CD8-positive, alpha-beta memory T cell (primary cell): ENCODE data around the gene MAG. TPM values are rescaled to one million over a fixed set of nuclear protein-coding genes. Genes with fewer than 3 reads are reported as not detected.
"Not testable (repeated sequence)": the region's sequence is repeated elsewhere in the genome, so short reads cannot be mapped to it uniquely, and the experiment has no call there.

Experiments
- CTCF ChIA-PET: fragments of 350-600 bp; sonication (Branson Sonifier 250); formaldehyde crosslinking; loops from one replicate; lab custom pipeline; 2021; ENCODE audit warnings: antibody characterized with exemption; lab: Charles Lee
- POLR2A ChIA-PET: fragments of 350-600 bp; sonication (Branson Sonifier 250); formaldehyde crosslinking; loops from one replicate; lab custom pipeline; 2021; ENCODE audit warnings: antibody characterized with exemption; lab: Charles Lee
- DNase-seq, 5 donors: peaks; one replicate each; pipeline versions ENCODE4 v3.0.0 to v3.0.0-alpha.2; 2020 to 2022; ENCODE audit warnings: mixed read lengths in 1 of 5
- H3K27ac ChIP-seq: one replicate; pipeline ENCODE4 v1.7.0; 2013; ENCODE audit warnings: low read depth, mild to moderate bottlenecking, low read length, moderate library complexity
- H3K27me3 ChIP-seq: 2 replicates; pipeline ENCODE4 v1.7.0; 2013; ENCODE audit warnings: low read length, mild to moderate bottlenecking; ENCODE audit not compliant: insufficient read depth, poor library complexity, severe bottlenecking
- H3K36me3 ChIP-seq: 2 replicates; pipeline ENCODE4 v1.7.0; 2013; ENCODE audit warnings: mild to moderate bottlenecking, low read length, moderate library complexity; ENCODE audit not compliant: insufficient read depth
- H3K4me1 ChIP-seq: 2 replicates; pipeline ENCODE4 v1.7.0; 2013; ENCODE audit warnings: mild to moderate bottlenecking, low read length, moderate library complexity; ENCODE audit not compliant: insufficient read depth
- H3K4me3 ChIP-seq: 2 replicates; pipeline ENCODE4 v1.7.0; 2013; ENCODE audit warnings: mild to moderate bottlenecking, low read length
- H3K9me3 ChIP-seq: 2 replicates; pipeline ENCODE4 v1.7.0; 2013; ENCODE audit warnings: mild to moderate bottlenecking, low read length
- H3K27ac Mint-ChIP-seq, 8 donors: one replicate each; pipeline ENCODE4 v1.8.0; 2020 to 2021; ENCODE audit warnings: mixed read lengths in 8 of 8, mild to moderate bottlenecking in 6 of 8, inconsistent platforms in 3 of 8, moderate library complexity in 3 of 8
- H3K27me3 Mint-ChIP-seq, 2 donors: one replicate each; pipeline ENCODE4 v1.8.0; 2020 to 2021; ENCODE audit warnings: mixed read lengths in 2 of 2, mild to moderate bottlenecking in 1 of 2, moderate library complexity in 1 of 2
- H3K36me3 Mint-ChIP-seq, 3 donors: one replicate each; pipeline ENCODE4 v1.8.0; 2020 to 2021; ENCODE audit warnings: mixed read lengths in 3 of 3, inconsistent platforms in 1 of 3, mild to moderate bottlenecking in 1 of 3
- H3K4me1 Mint-ChIP-seq, 3 donors: one replicate each; pipeline ENCODE4 v1.8.0; 2020 to 2021; ENCODE audit warnings: mixed read lengths in 3 of 3, inconsistent platforms in 1 of 3, mild to moderate bottlenecking in 1 of 3
- H3K4me3 Mint-ChIP-seq, 7 donors: one replicate each; pipeline ENCODE4 v1.8.0; 2020 to 2021; ENCODE audit warnings: mixed read lengths in 7 of 7, mild to moderate bottlenecking in 6 of 7, moderate library complexity in 4 of 7, inconsistent platforms in 2 of 7
- H3K9me3 Mint-ChIP-seq, 5 donors: one replicate each; pipeline ENCODE4 v1.8.0; 2020 to 2022; ENCODE audit warnings: mixed read lengths in 5 of 5, mild to moderate bottlenecking in 3 of 5, moderate library complexity in 2 of 5, inconsistent platforms in 1 of 5
- polyA plus RNA-seq: library from polyadenylated mRNA; unstranded; fragments of 300-500 nt; fragmentation: Illumina TruSeq; gene quantifications from one replicate; pipeline ENCODE4 v1.2.3, GENCODE V29; 2021
- total RNA-seq, 2 experiments: library from RNA; stranded (reverse); gene quantifications; one replicate each; pipeline ENCODE4 v1.2.3, GENCODE V29; 2021

The MAG gene
- total and polyA plus RNA-seq, 3 experiments from 2014 or later, result 0.36 TPM; not detected in 2

DNA sequence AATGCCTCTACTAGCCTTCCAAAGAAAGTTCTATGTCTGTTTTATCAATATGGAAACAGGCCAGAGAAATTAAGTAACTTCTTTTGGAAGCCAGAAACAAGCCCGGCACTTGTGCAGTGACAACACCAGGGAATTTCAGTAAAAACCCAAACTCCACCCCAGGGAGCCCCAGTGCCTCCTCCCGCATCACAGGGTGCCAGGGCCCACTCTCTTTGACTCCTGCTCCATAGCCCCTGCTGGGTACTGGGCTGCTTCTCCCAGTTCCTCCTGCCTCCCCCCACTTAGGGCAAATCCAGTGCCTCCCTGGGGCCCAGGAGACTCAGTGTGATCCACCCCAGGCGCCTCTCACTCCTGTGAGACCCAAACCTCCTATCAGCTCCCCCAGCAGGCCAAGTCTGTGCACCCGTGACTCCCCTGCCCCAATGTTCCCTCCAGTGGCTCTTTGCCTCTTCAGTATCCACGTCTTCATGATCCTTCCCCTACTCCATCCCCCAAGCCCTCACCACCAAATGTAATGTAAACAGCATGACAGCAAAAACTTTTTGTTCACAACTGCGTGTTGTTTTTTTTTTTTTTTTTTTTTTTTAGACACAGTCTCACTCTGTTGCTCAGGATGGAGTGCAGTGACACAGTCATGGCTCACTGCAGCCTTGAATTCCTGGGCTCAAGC is 64.0 kb downstream of the MAG start:
- Histone ChIP-seq H3K9me3 (no peaks in the 10 kb centered on the region), H3K27me3 (no peaks in the 10 kb centered on the region), H3K36me3 (no peaks in the 10 kb centered on the region), H3K4me3 (no peak overlapping the region), H3K27ac (no peak overlapping the region), H3K4me1 (peaks cover 6% of the 10 kb centered on the region)
- no peak for DNase-seq
- POLR2A ChIA-PET, result no interaction called here
- Mint-ChIP-seq H3K4me3 (no peak overlapping the region), H3K27ac (no peak overlapping the region), H3K9me3 (no peaks in the 10 kb centered on the region), H3K27me3 (peaks cover 9 to 13% of the 10 kb centered on the region in 2 donors), H3K36me3 (no peaks in the 10 kb centered on the region), H3K4me1 (peaks cover 10 to 14% (median 14%) of the 10 kb centered on the region in 3 donors)
- CTCF ChIA-PET, result interaction anchor here (1.4 to 4.3 kb wide), 2 partner anchors 131 to 139 kb away, joined by 3 to 35 read pairs; no protein-coding TSS in a partner anchor

DNA sequence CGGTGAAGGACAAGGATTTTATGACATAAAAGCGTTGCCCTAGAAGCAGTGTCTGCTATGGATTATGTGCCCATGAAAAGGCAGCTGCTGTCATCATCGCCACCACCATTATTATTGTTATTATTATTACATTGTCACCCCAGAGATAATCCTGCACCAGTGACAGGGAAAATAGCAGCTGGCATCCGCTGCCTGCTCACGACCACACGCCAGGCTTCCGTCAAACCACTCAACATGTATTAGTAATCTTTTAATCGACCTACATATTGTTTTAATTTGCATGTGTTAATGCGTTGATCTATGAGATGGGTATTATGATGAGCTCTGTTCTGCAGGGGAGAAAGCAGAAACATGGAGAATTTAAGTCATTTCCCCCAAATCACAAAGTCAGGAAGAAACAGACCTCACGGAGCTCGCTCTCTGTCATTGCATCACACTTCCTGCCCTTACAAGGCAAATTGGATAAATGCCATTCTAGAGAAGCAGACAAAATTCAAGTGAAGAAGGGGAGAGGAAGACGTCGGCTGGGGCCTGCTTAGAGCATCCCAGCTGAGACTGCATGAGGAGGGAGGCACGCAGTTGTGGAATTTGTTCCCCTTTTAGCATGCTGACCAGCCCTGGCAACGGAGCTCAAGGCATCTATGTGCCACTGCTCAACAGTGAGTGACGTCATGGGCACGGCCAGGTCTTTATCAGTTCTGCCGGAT is 66.1 kb downstream of the MAG start, which contains the start of gene FFAR3:
Gene FFAR3, plus strand, starts transcription at position 594 of the 707 bp plus-strand sequence. CDS start 431 bp downstream, outside the sequence.
- H3K4me1 Mint-ChIP-seq, result peaks cover 6 to 9% (median 9%) of the 10 kb centered on the region in 3 donors
- H3K36me3 Mint-ChIP-seq, result no peaks in the 10 kb centered on the region
- no peaks in the 10 kb centered on the region for H3K9me3 ChIP-seq
- H3K27ac ChIP-seq, result no peak within 1 kb of the TSS
- DNase-seq, result no peak
- no peaks in the 10 kb centered on the region for H3K27me3 ChIP-seq
- H3K4me3 Mint-ChIP-seq, result peak within 1 kb of the TSS in 2 of 7 donors; percentile 5 to 16
- H3K9me3 Mint-ChIP-seq, result no peaks in the 10 kb centered on the region
- ChIA-PET CTCF (interaction anchor here (1.1 kb wide), 1 partner anchor 153 kb away, joined by 3 read pairs; no protein-coding TSS in a partner anchor), POLR2A (no interaction called here)
- peaks cover under 1% of the 10 kb centered on the region for H3K4me1 ChIP-seq
- H3K4me3 ChIP-seq, result no peak within 1 kb of the TSS
- H3K27me3 Mint-ChIP-seq, result peaks cover 15 to 25% of the 10 kb centered on the region in 2 donors
- no peaks in the 10 kb centered on the region for H3K36me3 ChIP-seq
- H3K27ac Mint-ChIP-seq, result peak within 1 kb of the TSS in 2 of 8 donors; percentile 2 to 61

DNA sequence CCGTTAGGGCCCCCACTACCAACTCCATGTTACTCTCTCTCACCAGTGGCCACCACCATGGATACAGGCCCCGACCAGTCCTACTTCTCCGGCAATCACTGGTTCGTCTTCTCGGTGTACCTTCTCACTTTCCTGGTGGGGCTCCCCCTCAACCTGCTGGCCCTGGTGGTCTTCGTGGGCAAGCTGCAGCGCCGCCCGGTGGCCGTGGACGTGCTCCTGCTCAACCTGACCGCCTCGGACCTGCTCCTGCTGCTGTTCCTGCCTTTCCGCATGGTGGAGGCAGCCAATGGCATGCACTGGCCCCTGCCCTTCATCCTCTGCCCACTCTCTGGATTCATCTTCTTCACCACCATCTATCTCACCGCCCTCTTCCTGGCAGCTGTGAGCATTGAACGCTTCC is 66.9 kb downstream of the MAG start:
- H3K36me3 Mint-ChIP-seq, DNase-seq, H3K36me3 ChIP-seq, H3K27me3 ChIP-seq, H3K4me3 ChIP-seq, H3K27ac ChIP-seq, H3K4me3 Mint-ChIP-seq, H3K9me3 ChIP-seq, CTCF ChIA-PET, POLR2A ChIA-PET, H3K27ac Mint-ChIP-seq, H3K4me1 ChIP-seq, H3K9me3 Mint-ChIP-seq, H3K4me1 Mint-ChIP-seq: not testable (repeated sequence)
- peaks cover 15 to 25% of the 10 kb centered on the region in 2 donors for H3K27me3 Mint-ChIP-seq

DNA sequence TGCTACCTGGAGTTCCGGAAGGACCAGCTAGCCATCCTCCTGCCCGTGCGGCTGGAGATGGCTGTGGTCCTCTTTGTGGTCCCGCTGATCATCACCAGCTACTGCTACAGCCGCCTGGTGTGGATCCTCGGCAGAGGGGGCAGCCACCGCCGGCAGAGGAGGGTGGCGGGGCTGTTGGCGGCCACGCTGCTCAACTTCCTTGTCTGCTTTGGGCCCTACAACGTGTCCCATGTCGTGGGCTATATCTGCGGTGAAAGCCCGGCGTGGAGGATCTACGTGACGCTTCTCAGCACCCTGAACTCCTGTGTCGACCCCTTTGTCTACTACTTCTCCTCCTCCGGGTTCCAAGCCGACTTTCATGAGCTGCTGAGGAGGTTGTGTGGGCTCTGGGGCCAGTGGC is 67.4 kb downstream of the MAG start:
- H3K27ac Mint-ChIP-seq, H3K36me3 Mint-ChIP-seq, H3K4me1 Mint-ChIP-seq, H3K4me3 Mint-ChIP-seq, H3K27me3 ChIP-seq, POLR2A ChIA-PET, H3K9me3 Mint-ChIP-seq, H3K4me3 ChIP-seq, DNase-seq, H3K36me3 ChIP-seq, H3K4me1 ChIP-seq, H3K9me3 ChIP-seq, H3K27ac ChIP-seq, CTCF ChIA-PET: not testable (repeated sequence)
- H3K27me3 Mint-ChIP-seq, result peaks cover 15 to 26% of the 10 kb centered on the region in 2 donors

DNA sequence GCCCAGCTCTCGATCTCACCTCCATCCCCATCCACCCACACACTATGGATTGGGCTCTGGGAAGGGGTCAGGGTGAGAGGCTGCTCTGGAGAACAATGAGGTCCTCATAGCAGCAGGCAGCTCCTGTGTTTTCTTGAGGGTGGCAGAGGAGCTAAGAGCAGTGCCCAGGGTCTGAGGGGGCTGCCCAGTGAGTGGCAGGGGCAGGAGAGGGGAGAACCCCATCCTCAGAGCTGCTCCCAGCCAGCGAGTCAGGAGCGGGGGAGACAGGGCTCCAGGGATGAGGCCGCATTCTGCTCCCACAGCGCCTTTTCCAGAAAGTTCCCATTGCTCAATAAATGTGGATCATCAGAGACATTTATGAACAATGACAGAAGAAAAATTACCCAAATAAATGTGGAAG is 68.1 kb downstream of the MAG start:
- H3K4me3 Mint-ChIP-seq, H3K36me3 ChIP-seq, H3K27ac Mint-ChIP-seq, CTCF ChIA-PET, POLR2A ChIA-PET, H3K4me1 ChIP-seq, H3K4me1 Mint-ChIP-seq, H3K27ac ChIP-seq, H3K9me3 Mint-ChIP-seq, H3K9me3 ChIP-seq, H3K36me3 Mint-ChIP-seq, H3K27me3 ChIP-seq, H3K4me3 ChIP-seq, DNase-seq: not testable (repeated sequence)
- H3K27me3 Mint-ChIP-seq, result peaks cover 15 to 33% of the 10 kb centered on the region in 2 donors

DNA sequence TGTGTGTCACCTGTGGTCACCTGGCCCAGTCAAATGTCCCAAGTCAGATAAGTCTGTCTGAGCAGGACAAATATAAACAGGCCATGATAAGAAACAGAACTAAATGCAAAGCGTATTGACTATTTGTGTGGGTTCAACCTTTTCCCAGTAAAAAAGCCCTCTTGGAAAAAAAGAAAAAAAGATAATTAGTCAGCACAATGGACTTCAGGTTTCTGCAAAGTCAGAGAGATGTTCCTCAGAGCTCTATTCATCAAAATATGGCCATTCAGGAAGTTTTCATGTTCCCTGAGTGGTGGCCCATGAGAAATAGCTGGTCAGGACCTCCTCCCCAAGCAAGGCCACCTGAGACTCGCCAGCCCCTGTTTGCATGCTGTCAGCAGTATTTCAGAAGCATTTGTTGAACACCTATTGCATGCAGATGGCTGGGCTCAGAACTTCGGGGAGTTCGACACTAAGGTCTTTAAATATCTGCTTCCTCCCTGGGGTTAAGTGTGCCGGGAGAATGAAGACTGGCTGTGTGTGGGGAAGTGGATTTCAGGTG is 69.0 kb downstream of the MAG start:
- H3K27me3 ChIP-seq, result no peaks in the 10 kb centered on the region
- H3K9me3 Mint-ChIP-seq, result no peaks in the 10 kb centered on the region
- CTCF ChIA-PET, result interaction anchor here (1.2 kb wide), 1 partner anchor 8 kb away, joined by 4 read pairs; no protein-coding TSS in a partner anchor
- H3K4me1 ChIP-seq, result no peaks in the 10 kb centered on the region
- no peaks in the 10 kb centered on the region for H3K36me3 Mint-ChIP-seq
- H3K9me3 ChIP-seq, result no peaks in the 10 kb centered on the region
- peaks cover 5 to 9% (median 5%) of the 10 kb centered on the region in 3 donors for H3K4me1 Mint-ChIP-seq
- peaks cover 18 to 40% of the 10 kb centered on the region in 2 donors for H3K27me3 Mint-ChIP-seq
- no peak overlapping the region for H3K4me3 ChIP-seq
- H3K27ac Mint-ChIP-seq, result no peak overlapping the region
- H3K4me3 Mint-ChIP-seq, result no peak overlapping the region
- POLR2A ChIA-PET, result no interaction called here
- H3K27ac ChIP-seq, result no peak overlapping the region
- no peak for DNase-seq
- H3K36me3 ChIP-seq, result no peaks in the 10 kb centered on the region

DNA sequence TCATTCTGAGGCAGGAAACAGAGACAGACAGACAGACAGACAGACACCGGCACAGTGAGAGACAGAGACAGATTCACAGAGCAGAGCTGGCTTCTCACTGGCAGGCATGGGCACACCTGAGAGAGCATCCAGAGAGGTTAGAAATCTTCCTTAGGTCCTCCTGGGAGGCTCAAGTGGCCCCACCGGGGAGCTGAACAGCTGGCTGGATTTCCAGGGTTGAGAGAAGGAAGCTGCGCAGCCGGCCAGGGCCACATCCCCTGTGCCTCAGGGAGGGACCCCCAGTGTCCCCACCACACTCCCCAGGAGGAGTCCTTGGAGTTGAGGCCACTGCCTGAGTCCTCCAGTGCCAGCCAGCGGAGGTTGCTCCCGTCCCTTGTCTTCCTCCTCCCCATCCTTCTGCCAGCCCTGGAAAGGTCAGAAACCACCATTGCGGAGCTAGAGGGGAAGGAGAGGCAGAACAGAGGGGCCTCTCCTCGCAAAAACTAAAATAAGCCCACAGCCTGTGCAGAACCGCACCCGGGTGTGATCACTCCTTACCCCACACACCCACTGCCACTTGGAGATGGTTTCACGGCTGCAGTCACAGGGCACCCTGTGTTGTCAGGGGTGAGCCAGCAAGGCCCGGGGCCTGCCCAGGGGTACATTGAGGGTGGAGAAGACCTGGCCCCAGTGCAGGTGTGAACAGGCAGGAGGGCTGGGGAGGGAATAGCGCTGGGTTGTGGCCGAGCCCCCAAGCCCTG is 70.5 kb downstream of the MAG start:
- Mint-ChIP-seq H3K4me1 (peaks cover 5 to 9% (median 5%) of the 10 kb centered on the region in 3 donors), H3K27me3 (peaks cover 16 to 42% of the 10 kb centered on the region in 2 donors), H3K36me3 (no peaks in the 10 kb centered on the region), H3K4me3 (no peak overlapping the region), H3K27ac (no peak overlapping the region), H3K9me3 (no peaks in the 10 kb centered on the region)
- Histone ChIP-seq H3K27ac (no peak overlapping the region), H3K9me3 (no peaks in the 10 kb centered on the region), H3K36me3 (no peaks in the 10 kb centered on the region), H3K27me3 (no peaks in the 10 kb centered on the region), H3K4me3 (no peak overlapping the region), H3K4me1 (no peaks in the 10 kb centered on the region)
- ChIA-PET POLR2A (no interaction called here), CTCF (no interaction called here)
- no peak for DNase-seq
